ENCODE data around the gene UBTD1.
"Not testable (repeated sequence)": the region's sequence is repeated elsewhere in the genome, so short reads cannot be mapped to it uniquely, and the experiment has no call there.

Gene UBTD1

GRCh38 chr10:97571622-97572021 lies 72.9 kb downstream of the UBTD1 start:
- Histone ChIP-seq H3K36me3 (ENCODE audit: control insufficient read depth, insufficient read depth, low read length, severe bottlenecking) (peaks cover 36% of the 10 kb centered on the region), H3K4me3 (ENCODE audit: low read length) (no peak overlapping the region), H3K9me3 (ENCODE audit: control insufficient read depth, low read length) (no peaks in the 10 kb centered on the region), H3K4me1 (ENCODE audit: control insufficient read depth, insufficient read depth, low read length) (peaks cover 17% of the 10 kb centered on the region), H3K9ac (ENCODE audit: low read length) (no peak overlapping the region), H3K27me3 (replicated peaks; ENCODE audit: control insufficient read depth, insufficient read depth, low read length) (no peaks in the 10 kb centered on the region)
- no peak for DNase-seq (ENCODE audit: low read depth)

GRCh38 chr10:97572214-97572989 lies 73.7 kb downstream of the UBTD1 start, which contains the start of gene ANKRD2:
ANKRD2 (plus strand) TSS chr10:97572779; CDS start chr10:97572789, 10 bp downstream.
- peaks cover 36% of the 10 kb centered on the region for H3K36me3 ChIP-seq (ENCODE audit: control insufficient read depth, insufficient read depth, low read length, severe bottlenecking)
- H3K4me3 ChIP-seq (ENCODE audit: low read length) = no peak within 1 kb of the TSS
- no peak within 1 kb of the TSS for H3K9ac ChIP-seq (ENCODE audit: low read length)
- peak; percentile 86 for DNase-seq (ENCODE audit: low read depth)
- H3K27me3 ChIP-seq (replicated peaks; ENCODE audit: control insufficient read depth, insufficient read depth, low read length) = no peaks in the 10 kb centered on the region
- H3K4me1 ChIP-seq (ENCODE audit: control insufficient read depth, insufficient read depth, low read length) = peaks cover 17% of the 10 kb centered on the region
- no peaks in the 10 kb centered on the region for H3K9me3 ChIP-seq (ENCODE audit: control insufficient read depth, low read length)

DNA sequence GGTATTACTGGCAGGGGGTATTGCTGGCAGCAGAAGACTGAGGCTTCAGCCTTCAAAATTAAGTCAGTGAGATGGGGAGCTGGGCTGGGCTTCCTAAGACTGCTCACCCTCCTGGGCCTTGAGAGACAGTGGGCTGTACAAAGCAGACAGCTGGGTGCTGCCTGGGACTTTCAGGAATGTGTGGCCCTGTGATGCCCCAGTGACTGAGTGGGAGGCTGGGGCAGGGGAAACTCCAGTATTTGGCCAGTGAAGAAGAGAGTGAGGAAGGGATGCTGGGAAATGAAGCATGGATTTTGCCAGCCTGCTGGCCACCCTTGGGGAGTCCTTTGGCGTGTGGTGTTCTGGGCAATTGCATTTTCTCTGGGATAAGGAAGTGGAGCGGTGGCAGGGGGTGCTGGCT lies 74.3 kb downstream of the UBTD1 start:
- Histone ChIP-seq H3K4me3 (ENCODE audit: low read length) (no peak overlapping the region), H3K36me3 (ENCODE audit: control insufficient read depth, insufficient read depth, low read length, severe bottlenecking) (peaks cover 35% of the 10 kb centered on the region), H3K4me1 (ENCODE audit: control insufficient read depth, insufficient read depth, low read length) (peaks cover 17% of the 10 kb centered on the region), H3K9me3 (ENCODE audit: control insufficient read depth, low read length) (no peaks in the 10 kb centered on the region), H3K9ac (ENCODE audit: low read length) (no peak overlapping the region), H3K27me3 (replicated peaks; ENCODE audit: control insufficient read depth, insufficient read depth, low read length) (no peaks in the 10 kb centered on the region)
- DNase-seq (ENCODE audit: low read depth) = no peak

GRCh38 chr10:97573672-97574071 lies 74.9 kb downstream of the UBTD1 start:
- no peak overlapping the region for H3K9ac ChIP-seq (ENCODE audit: low read length)
- peaks cover 17% of the 10 kb centered on the region for H3K4me1 ChIP-seq (ENCODE audit: control insufficient read depth, insufficient read depth, low read length)
- H3K36me3 ChIP-seq (ENCODE audit: control insufficient read depth, insufficient read depth, low read length, severe bottlenecking) = peaks cover 28% of the 10 kb centered on the region
- H3K4me3 ChIP-seq (ENCODE audit: low read length) = no peak overlapping the region
- no peaks in the 10 kb centered on the region for H3K27me3 ChIP-seq (replicated peaks; ENCODE audit: control insufficient read depth, insufficient read depth, low read length)
- DNase-seq (ENCODE audit: low read depth) = no peak
- H3K9me3 ChIP-seq (ENCODE audit: control insufficient read depth, low read length) = no peaks in the 10 kb centered on the region

DNA sequence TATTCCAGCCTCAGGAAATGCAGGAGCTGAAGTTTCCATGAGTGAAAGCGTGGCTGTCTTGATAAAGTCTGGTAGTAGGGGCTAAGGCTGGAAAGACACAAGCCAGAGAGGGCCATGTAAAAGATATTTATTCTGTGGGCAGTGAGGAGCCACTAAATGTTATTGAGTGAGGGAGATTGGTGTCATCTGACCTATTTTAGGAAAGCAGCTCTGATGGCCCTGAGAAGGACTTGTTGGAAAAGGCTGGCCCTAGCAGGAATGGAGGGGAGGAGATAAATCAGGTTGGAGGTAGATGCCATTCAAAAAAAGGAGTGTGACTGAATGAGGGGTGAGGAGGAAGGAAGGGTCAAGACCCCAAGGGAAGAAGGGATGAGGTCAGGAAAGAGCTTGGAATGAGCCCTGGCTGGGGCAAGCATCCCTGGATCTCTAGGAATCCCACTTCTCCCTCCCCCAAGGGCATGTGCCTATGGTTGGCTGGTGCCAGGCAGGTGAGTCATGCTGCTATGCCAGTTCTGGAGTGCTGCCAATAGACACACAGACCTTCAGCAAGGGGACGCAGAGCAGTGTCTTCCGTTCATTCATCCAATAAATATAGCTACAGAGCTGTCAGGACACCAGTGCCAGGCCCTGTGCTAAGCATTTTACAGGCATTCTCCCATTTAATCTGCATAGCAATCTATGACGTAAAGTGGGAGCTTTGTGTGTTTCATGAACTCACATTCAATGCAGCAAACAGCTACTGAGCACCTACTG lies 75.8 kb downstream of the UBTD1 start:
- no peaks in the 10 kb centered on the region for H3K9me3 ChIP-seq (ENCODE audit: control insufficient read depth, low read length)
- DNase-seq (ENCODE audit: low read depth) = peak; percentile 79
- H3K4me1 ChIP-seq (ENCODE audit: control insufficient read depth, insufficient read depth, low read length) = peaks cover 17% of the 10 kb centered on the region
- H3K4me3 ChIP-seq (ENCODE audit: low read length) = no peak overlapping the region
- no peaks in the 10 kb centered on the region for H3K27me3 ChIP-seq (replicated peaks; ENCODE audit: control insufficient read depth, insufficient read depth, low read length)
- no peak overlapping the region for H3K9ac ChIP-seq (ENCODE audit: low read length)
- peaks cover 20% of the 10 kb centered on the region for H3K36me3 ChIP-seq (ENCODE audit: control insufficient read depth, insufficient read depth, low read length, severe bottlenecking)

DNA sequence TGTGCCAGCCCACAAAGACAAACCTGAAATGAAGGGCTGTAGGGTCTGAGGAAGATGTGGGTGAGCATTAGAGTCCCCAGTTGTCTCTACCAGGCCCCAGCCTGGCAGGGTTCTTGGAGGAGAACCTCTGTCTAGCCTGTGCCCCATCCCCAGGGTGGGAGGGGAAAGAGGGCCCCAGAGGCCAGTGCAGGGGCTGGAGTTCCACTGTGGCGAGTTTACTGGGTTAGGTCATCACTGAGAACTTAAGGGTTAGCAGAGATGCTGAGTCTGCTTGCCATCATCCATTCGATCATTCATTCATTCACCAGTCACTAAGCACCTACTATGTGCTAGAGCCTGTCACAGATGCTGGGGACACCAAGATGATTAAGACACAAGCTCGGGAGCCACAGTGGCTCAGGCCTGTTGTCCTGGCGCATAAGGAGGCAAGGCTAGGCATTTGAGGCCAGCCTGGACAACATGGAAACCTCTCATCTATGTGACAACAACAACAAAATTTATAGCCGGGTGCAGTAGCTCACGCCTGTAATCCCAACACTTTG lies 76.5 kb downstream of the UBTD1 start:
- H3K4me3 ChIP-seq (ENCODE audit: low read length) = no peak overlapping the region
- peaks cover 17% of the 10 kb centered on the region for H3K4me1 ChIP-seq (ENCODE audit: control insufficient read depth, insufficient read depth, low read length)
- H3K27me3 ChIP-seq (replicated peaks; ENCODE audit: control insufficient read depth, insufficient read depth, low read length) = no peaks in the 10 kb centered on the region
- no peaks in the 10 kb centered on the region for H3K9me3 ChIP-seq (ENCODE audit: control insufficient read depth, low read length)
- DNase-seq (ENCODE audit: low read depth) = peak; percentile 20
- no peak overlapping the region for H3K9ac ChIP-seq (ENCODE audit: low read length)
- H3K36me3 ChIP-seq (ENCODE audit: control insufficient read depth, insufficient read depth, low read length, severe bottlenecking) = peaks cover 13% of the 10 kb centered on the region

GRCh38 chr10:97576487-97576886 lies 77.8 kb downstream of the UBTD1 start:
- DNase-seq (ENCODE audit: low read depth); H3K9me3 ChIP-seq (ENCODE audit: control insufficient read depth, low read length); H3K9ac ChIP-seq (ENCODE audit: low read length); H3K4me3 ChIP-seq (ENCODE audit: low read length); H3K36me3 ChIP-seq (ENCODE audit: control insufficient read depth, insufficient read depth, low read length, severe bottlenecking); H3K27me3 ChIP-seq (replicated peaks; ENCODE audit: control insufficient read depth, insufficient read depth, low read length): not testable (repeated sequence)
- peaks cover 17% of the 10 kb centered on the region for H3K4me1 ChIP-seq (ENCODE audit: control insufficient read depth, insufficient read depth, low read length)

GRCh38 chr10:97577701-97578100 lies 79.0 kb downstream of the UBTD1 start:
- Histone ChIP-seq H3K36me3 (ENCODE audit: control insufficient read depth, insufficient read depth, low read length, severe bottlenecking) (no peaks in the 10 kb centered on the region), H3K4me3 (ENCODE audit: low read length) (no peak overlapping the region), H3K27me3 (replicated peaks; ENCODE audit: control insufficient read depth, insufficient read depth, low read length) (no peaks in the 10 kb centered on the region), H3K9ac (ENCODE audit: low read length) (no peak overlapping the region), H3K4me1 (ENCODE audit: control insufficient read depth, insufficient read depth, low read length) (peaks cover 13% of the 10 kb centered on the region), H3K9me3 (ENCODE audit: control insufficient read depth, low read length) (no peaks in the 10 kb centered on the region)
- DNase-seq (ENCODE audit: low read depth) = no peak

GRCh38 chr10:97578171-97578844 lies 79.6 kb downstream of the UBTD1 start:
- Histone ChIP-seq H3K4me1 (ENCODE audit: control insufficient read depth, insufficient read depth, low read length) (peaks cover 7% of the 10 kb centered on the region), H3K4me3 (ENCODE audit: low read length) (peak overlapping the region; percentile 37), H3K9me3 (ENCODE audit: control insufficient read depth, low read length) (no peaks in the 10 kb centered on the region), H3K9ac (ENCODE audit: low read length) (no peak overlapping the region), H3K27me3 (replicated peaks; ENCODE audit: control insufficient read depth, insufficient read depth, low read length) (no peaks in the 10 kb centered on the region), H3K36me3 (ENCODE audit: control insufficient read depth, insufficient read depth, low read length, severe bottlenecking) (no peaks in the 10 kb centered on the region)
- no peak for DNase-seq (ENCODE audit: low read depth)

GRCh38 chr10:97580421-97581367 lies 82.0 kb downstream of the UBTD1 start:
- Histone ChIP-seq H3K4me1 (ENCODE audit: control insufficient read depth, insufficient read depth, low read length) (peaks cover 4% of the 10 kb centered on the region), H3K4me3 (ENCODE audit: low read length) (no peak overlapping the region), H3K9ac (ENCODE audit: low read length) (no peak overlapping the region), H3K9me3 (ENCODE audit: control insufficient read depth, low read length) (no peaks in the 10 kb centered on the region), H3K36me3 (ENCODE audit: control insufficient read depth, insufficient read depth, low read length, severe bottlenecking) (no peaks in the 10 kb centered on the region), H3K27me3 (replicated peaks; ENCODE audit: control insufficient read depth, insufficient read depth, low read length) (no peaks in the 10 kb centered on the region)
- no peak for DNase-seq (ENCODE audit: low read depth)

Measured in adipocyte (in vitro differentiated cells).